Osteoblast (primary cell): ENCODE results near the gene PAOX. TPM values are rescaled to one million over a fixed set of nuclear protein-coding genes. Genes with fewer than 3 reads are reported as not detected.
"Not testable (repeated sequence)": the region's sequence is repeated elsewhere in the genome, so short reads cannot be mapped to it uniquely, and the experiment has no call there.

Experiments used
- DNase-seq: peaks from one replicate; pipeline ENCODE4 v3.0.0; 2011; ENCODE audit warnings: low spot score, mixed read lengths; ENCODE audit not compliant: insufficient read length; ENCODE audit errors: missing footprints
- H2AFZ ChIP-seq: 2 replicates; pipeline ENCODE4 v1.6.0; 2011; ENCODE audit warnings: mild to moderate bottlenecking, low read length
- H3K27ac ChIP-seq: 2 replicates; pipeline ENCODE4 v1.5.1; 2011; ENCODE audit warnings: mild to moderate bottlenecking, low read depth, low read length, moderate library complexity
- H3K27me3 ChIP-seq: 2 replicates; pipeline ENCODE4 v1.6.0; 2012; ENCODE audit warnings: mild to moderate bottlenecking, control low read depth, inconsistent platforms, low read length, moderate library complexity; ENCODE audit not compliant: insufficient read depth
- H3K36me3 ChIP-seq: 2 replicates; pipeline ENCODE4 v1.5.1; 2011; ENCODE audit warnings: mild to moderate bottlenecking, low read length, control low read depth, moderate library complexity; ENCODE audit not compliant: insufficient read depth
- H3K4me1 ChIP-seq: 2 replicates; pipeline ENCODE4 v1.5.1; 2011; ENCODE audit warnings: mild to moderate bottlenecking, low read length, control low read depth, moderate library complexity; ENCODE audit not compliant: insufficient read depth
- H3K4me2 ChIP-seq: 2 replicates; pipeline ENCODE4 v1.6.0; 2011; ENCODE audit warnings: mild to moderate bottlenecking, low read length; ENCODE audit not compliant: insufficient read depth
- H3K4me3 ChIP-seq: fragments of 200-600 bp; sonication (generic); 3 replicates; pipeline ENCODE4 v1.5.1; 2012; ENCODE audit warnings: mild to moderate bottlenecking, low read length, inconsistent platforms; ENCODE audit not compliant: insufficient read depth
- H3K79me2 ChIP-seq: 2 replicates; pipeline ENCODE4 v1.6.0; 2012; ENCODE audit warnings: mild to moderate bottlenecking, low read length, control low read depth, inconsistent platforms; ENCODE audit not compliant: insufficient read depth
- H3K9me3 ChIP-seq: 2 replicates; pipeline ENCODE4 v1.5.1; 2011; ENCODE audit warnings: low read depth, low read length, control low read depth
- H4K20me1 ChIP-seq: 2 replicates; pipeline ENCODE4 v1.6.0; 2012; ENCODE audit warnings: mild to moderate bottlenecking, low read length, control low read depth; ENCODE audit not compliant: insufficient read depth
- CTCF ChIP-seq: IDR thresholded peaks from 2 replicates; pipeline ENCODE4 v1.5.1; 2011; ENCODE audit warnings: mild to moderate bottlenecking, low read depth, low read length, moderate library complexity; ENCODE audit errors: extremely low read depth
- total RNA-seq: library from RNA; depleted of rRNA; stranded (reverse); fragments of >200 nt; gene quantifications from 2 replicates; pipeline ENCODE4 v1.2.3, GENCODE V29; 2012

The PAOX gene
- total RNA-seq, 1 donor: 7.6 TPM

DNA sequence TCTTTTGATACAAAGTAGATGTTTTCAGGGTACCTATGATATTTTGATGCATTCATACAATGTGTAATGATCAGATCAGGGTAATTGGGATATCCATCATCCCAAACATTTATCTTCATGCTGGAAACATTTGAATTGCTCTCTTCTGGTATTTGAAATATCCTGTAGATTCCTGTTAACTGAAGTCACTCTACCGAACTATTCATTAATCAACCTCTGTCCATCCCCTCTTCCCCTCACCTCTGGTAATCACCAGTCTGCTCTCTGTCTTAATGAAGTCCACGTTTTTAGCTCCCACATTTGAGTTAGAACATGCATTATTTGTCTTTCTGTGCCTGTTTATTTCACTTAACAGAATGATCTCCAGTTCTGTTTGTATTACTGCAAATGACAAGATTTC is 26.2 kb downstream of the PAOX start:
- H3K27me3 ChIP-seq: no peaks in the 10 kb centered on the region
- H3K4me3 ChIP-seq: no peak overlapping the region
- DNase-seq: no peak
- peak overlapping the region; percentile 25 for H3K4me2 ChIP-seq
- peaks cover 62% of the 10 kb centered on the region for H3K79me2 ChIP-seq
- no peaks in the 10 kb centered on the region for H3K9me3 ChIP-seq
- no peak overlapping the region for H2AFZ ChIP-seq
- TF ChIP-seq CTCF: no peak
- H3K4me1 ChIP-seq: peaks cover 16% of the 10 kb centered on the region
- H3K36me3 ChIP-seq: peaks cover 60% of the 10 kb centered on the region
- H4K20me1 ChIP-seq: peaks cover 19% of the 10 kb centered on the region
- peak overlapping the region; percentile 24 for H3K27ac ChIP-seq

DNA sequence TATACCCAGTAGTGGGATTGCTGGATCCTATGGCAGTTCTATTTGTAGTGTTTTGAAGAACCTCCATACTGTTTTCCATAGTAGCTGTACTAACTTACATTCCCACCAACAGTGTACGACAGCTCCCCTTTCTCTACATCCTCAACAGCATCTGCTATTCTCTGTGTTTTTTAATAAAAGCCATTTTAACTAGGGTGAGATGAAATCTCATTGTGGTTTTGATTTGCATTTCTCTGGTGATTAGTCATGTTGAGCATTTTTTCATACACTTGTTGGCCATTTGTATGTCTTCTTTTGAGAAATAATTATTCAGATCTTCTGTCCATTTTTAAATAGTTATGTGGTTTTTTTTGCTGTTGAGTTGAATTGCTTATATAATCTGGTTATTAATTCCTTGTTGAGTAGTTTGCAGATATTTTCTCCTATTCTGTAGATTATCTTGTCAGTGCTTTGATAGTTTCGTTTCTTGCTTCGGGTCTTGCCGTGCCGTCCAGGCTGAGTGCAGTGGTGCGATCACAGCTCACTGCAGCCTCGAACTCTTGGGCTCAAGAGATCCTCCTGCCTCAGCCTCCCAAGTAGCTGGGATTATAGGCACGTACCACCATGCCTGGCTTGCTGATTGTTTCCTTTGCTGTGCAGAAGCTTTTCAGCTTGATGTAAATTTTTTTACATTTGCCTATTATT is 26.9 kb downstream of the PAOX start:
- H3K79me2 ChIP-seq: peaks cover 63% of the 10 kb centered on the region
- DNase-seq: no peak

GRCh38 chr10:133411523-133412380 is 32.7 kb downstream of the PAOX start:
- H2AFZ ChIP-seq: no peak overlapping the region
- H3K27ac ChIP-seq: no peak overlapping the region
- H3K9me3 ChIP-seq: peaks cover 2% of the 10 kb centered on the region
- no peaks in the 10 kb centered on the region for H3K4me1 ChIP-seq
- no peak overlapping the region for H3K4me2 ChIP-seq
- peaks cover 63% of the 10 kb centered on the region for H3K79me2 ChIP-seq
- no peaks in the 10 kb centered on the region for H3K27me3 ChIP-seq
- peaks cover 10% of the 10 kb centered on the region for H4K20me1 ChIP-seq
- no peak overlapping the region for H3K4me3 ChIP-seq
- peak; percentile 91 for DNase-seq
- peaks cover 55% of the 10 kb centered on the region for H3K36me3 ChIP-seq
- TF ChIP-seq CTCF: no peak

More for the DNA sequence above, 26.9 kb downstream of the PAOX start:
- Histone ChIP-seq H3K4me2 (peak overlapping the region; percentile 25), H3K36me3 (peaks cover 61% of the 10 kb centered on the region), H3K27ac (peak overlapping the region; percentile 24), H3K9me3 (no peaks in the 10 kb centered on the region), H3K4me3 (no peak overlapping the region), H3K27me3 (no peaks in the 10 kb centered on the region), H2AFZ (no peak overlapping the region), H3K4me1 (peaks cover 16% of the 10 kb centered on the region), H4K20me1 (peaks cover 22% of the 10 kb centered on the region)
- TF ChIP-seq CTCF: no peak

DNA sequence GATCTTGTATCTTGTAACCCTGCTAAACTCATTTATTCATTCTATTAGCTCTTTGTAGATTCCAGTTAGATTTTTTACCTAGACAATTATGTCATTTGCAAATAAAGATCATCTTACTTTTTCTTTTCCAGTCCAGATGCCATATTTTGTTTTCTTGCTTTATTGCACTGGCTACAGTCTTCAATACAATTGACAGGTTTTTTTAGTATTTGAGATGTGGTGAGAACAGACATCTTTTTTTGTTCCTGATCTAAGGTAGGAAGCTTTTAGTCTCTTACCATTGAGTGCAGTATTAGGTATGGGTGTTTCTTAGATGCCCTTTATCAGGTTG is 33.3 kb downstream of the PAOX start:
- peaks cover 2% of the 10 kb centered on the region for H3K9me3 ChIP-seq
- H2AFZ ChIP-seq: no peak overlapping the region
- DNase-seq: no peak
- no peak overlapping the region for H3K4me3 ChIP-seq
- H3K4me2 ChIP-seq: no peak overlapping the region
- no peaks in the 10 kb centered on the region for H3K27me3 ChIP-seq
- H3K36me3 ChIP-seq: peaks cover 49% of the 10 kb centered on the region
- H3K27ac ChIP-seq: no peak overlapping the region
- TF ChIP-seq CTCF: no peak
- H3K4me1 ChIP-seq: no peaks in the 10 kb centered on the region
- H4K20me1 ChIP-seq: peaks cover 7% of the 10 kb centered on the region
- peaks cover 57% of the 10 kb centered on the region for H3K79me2 ChIP-seq

- Histone ChIP-seq H3K79me2 (peaks cover 38% of the 10 kb centered on the region), H3K36me3 (peaks cover 37% of the 10 kb centered on the region)
- H4K20me1 ChIP-seq, H3K4me3 ChIP-seq, H3K27me3 ChIP-seq, H3K27ac ChIP-seq, H3K9me3 ChIP-seq, H3K4me1 ChIP-seq, H3K4me2 ChIP-seq, H2AFZ ChIP-seq, DNase-seq: not testable (repeated sequence)
Measured at GRCh38 chr10:133414401-133414800, 35.3 kb downstream of the PAOX start.
